ENCODE measurements around the gene KDSR. TPM values are rescaled to one million over a fixed set of nuclear protein-coding genes. Genes with fewer than 3 reads are reported as not detected.

Gene KDSR
- total RNA-seq, 5 donors from 2014 or later (not counting 1 experiment from before 2014, with no cell fraction given) = 25.2 to 69.1 (median 56.3) TPM

- Mint-ChIP-seq H3K4me3 (no peak overlapping the region), H3K9me3 (no peaks in the 10 kb centered on the region), H3K4me1 (peaks cover 0 to 50% (median 0%) of the 10 kb centered on the region in 3 donors), H3K27ac (no peak overlapping the region), H3K27me3 (no peaks in the 10 kb centered on the region), H3K36me3 (peaks cover 44% of the 10 kb centered on the region)
- Histone ChIP-seq H3K36me3 (ENCODE audit: control insufficient read depth in 2 of 2, extremely low read depth in 1 of 2, insufficient read depth in 1 of 2, low read length in 1 of 2) (peaks cover 0 to 13% of the 10 kb centered on the region in 2 donors), H3K9me3 (no peaks in the 10 kb centered on the region), H3K27ac (ENCODE audit: low read length) (peak overlapping the region; percentile 2), H3K27me3 (replicated peaks in 1 of 2; ENCODE audit: control insufficient read depth in 2 of 2, extremely low read depth in 1 of 2, insufficient read depth in 2 of 2, low read length in 1 of 2) (no peaks in the 10 kb centered on the region), H3K4me1 (ENCODE audit: control insufficient read depth in 1 of 2, extremely low read depth in 1 of 2, insufficient read depth in 2 of 2, low read length in 2 of 2) (peaks cover 31 to 64% of the 10 kb centered on the region in 2 experiments), H3K4me3 (ENCODE audit: control insufficient read depth in 1 of 2, extremely low read depth in 1 of 2, low read length in 1 of 2) (no peak overlapping the region)
- ATAC-seq (replicated peaks in 1 of 4) (no peak), DNase-seq (no peak)
- ChIA-PET CTCF (interaction anchor here (1.1 to 1.2 kb wide), 2 partner anchors 9 to 30 kb away, joined by 3 to 4 read pairs; no protein-coding TSS in a partner anchor), POLR2A (interaction anchor here (0.6 to 1.2 kb wide), 3 partner anchors 10 to 493 kb away, joined by 3 to 6 read pairs (median 4); no protein-coding TSS in a partner anchor)
- no CpG with 5 or more reads among the region's 1 CpG for WGBS (ENCODE audit: insufficient coverage)
These were observed 79.2 kb downstream of the KDSR start for GRCh38 chr18:63287691-63288220.

DNA sequence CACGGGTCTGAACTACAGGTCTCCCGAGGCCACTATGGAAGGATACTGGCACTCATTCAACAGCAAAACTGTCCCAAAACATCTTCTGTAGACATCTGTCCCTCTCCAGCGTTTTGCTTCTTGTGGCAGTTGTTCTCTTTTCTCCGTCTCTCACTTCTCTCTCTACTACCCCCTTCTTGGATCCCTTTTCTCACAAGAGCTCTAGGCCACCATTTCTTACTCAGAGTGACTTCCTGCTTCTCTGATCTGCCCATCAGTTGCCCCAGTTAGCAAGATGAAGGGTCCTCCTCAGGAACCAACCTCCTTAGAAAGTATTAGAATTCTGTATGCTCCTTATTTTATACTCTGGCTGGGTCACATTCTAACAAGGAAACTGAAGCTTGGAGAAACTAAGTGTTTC lies 80.1 kb downstream of the KDSR start:
- H3K4me1 Mint-ChIP-seq = peaks cover 0 to 46% (median 5%) of the 10 kb centered on the region in 3 donors
- ATAC-seq (replicated peaks in 1 of 4) (no peak), DNase-seq (no peak)
- no peak overlapping the region for H3K4me3 ChIP-seq (ENCODE audit: control insufficient read depth in 1 of 2, extremely low read depth in 1 of 2, low read length in 1 of 2)
- peaks cover 29 to 56% of the 10 kb centered on the region in 2 experiments for H3K4me1 ChIP-seq (ENCODE audit: control insufficient read depth in 1 of 2, extremely low read depth in 1 of 2, insufficient read depth in 2 of 2, low read length in 2 of 2)
- no peak overlapping the region for H3K27ac Mint-ChIP-seq
- H3K27me3 Mint-ChIP-seq = no peaks in the 10 kb centered on the region
- no peaks in the 10 kb centered on the region for H3K9me3 Mint-ChIP-seq
- POLR2A ChIA-PET = interaction anchor here in 1 of 2 donors (0.8 to 1.2 kb wide), 2 partner anchors 9 to 11 kb away, joined by 3 to 4 read pairs; no protein-coding TSS in a partner anchor
- peaks cover 41% of the 10 kb centered on the region for H3K36me3 Mint-ChIP-seq
- H3K27me3 ChIP-seq (replicated peaks in 1 of 2; ENCODE audit: control insufficient read depth in 2 of 2, extremely low read depth in 1 of 2, insufficient read depth in 2 of 2, low read length in 1 of 2) = no peaks in the 10 kb centered on the region
- H3K27ac ChIP-seq (ENCODE audit: low read length) = peak overlapping the region; percentile 10
- WGBS (ENCODE audit: insufficient coverage) = 77% methylated on average over 4 of the region's 4 CpGs
- no peaks in the 10 kb centered on the region for H3K9me3 ChIP-seq
- no peak overlapping the region for H3K4me3 Mint-ChIP-seq
- CTCF ChIA-PET = interaction anchor here (0.7 to 1.2 kb wide), 3 partner anchors 9 to 232 kb away, joined by 3 read pairs; no protein-coding TSS in a partner anchor
- peaks cover 0 to 13% of the 10 kb centered on the region in 2 donors for H3K36me3 ChIP-seq (ENCODE audit: control insufficient read depth in 2 of 2, extremely low read depth in 1 of 2, insufficient read depth in 1 of 2, low read length in 1 of 2)

- Mint-ChIP-seq H3K36me3 (peaks cover 41% of the 10 kb centered on the region), H3K27me3 (no peaks in the 10 kb centered on the region), H3K4me1 (peaks cover 17 to 44% (median 21%) of the 10 kb centered on the region in 3 donors), H3K27ac (peak overlapping the region; percentile 59 to 64), H3K9me3 (no peaks in the 10 kb centered on the region), H3K4me3 (peak overlapping the region in 1 of 3 donors; percentile 47)
- Histone ChIP-seq H3K36me3 (ENCODE audit: control insufficient read depth in 2 of 2, extremely low read depth in 1 of 2, insufficient read depth in 1 of 2, low read length in 1 of 2) (peaks cover 0 to 23% of the 10 kb centered on the region in 2 donors), H3K4me3 (ENCODE audit: control insufficient read depth in 1 of 2, extremely low read depth in 1 of 2, low read length in 1 of 2) (no peak overlapping the region), H3K4me1 (ENCODE audit: control insufficient read depth in 1 of 2, extremely low read depth in 1 of 2, insufficient read depth in 2 of 2, low read length in 2 of 2) (peaks cover 10 to 41% of the 10 kb centered on the region in 2 experiments), H3K27ac (ENCODE audit: low read length) (no peak overlapping the region), H3K9me3 (no peaks in the 10 kb centered on the region), H3K27me3 (replicated peaks in 1 of 2; ENCODE audit: control insufficient read depth in 2 of 2, extremely low read depth in 1 of 2, insufficient read depth in 2 of 2, low read length in 1 of 2) (no peaks in the 10 kb centered on the region)
- 83% methylated on average over 3 of the region's 14 CpGs for WGBS (ENCODE audit: insufficient coverage)
- POLR2A ChIA-PET = interaction anchor here in 1 of 2 donors (0.6 kb wide), 1 partner anchor 59 kb away, joined by 3 read pairs; no protein-coding TSS in a partner anchor
- ATAC-seq (replicated peaks in 1 of 4) = no peak
- CTCF ChIA-PET = no interaction called here
- DNase-seq = no peak
These were observed 81.9 kb downstream of the KDSR start for GRCh38 chr18:63284827-63285733.

DNA sequence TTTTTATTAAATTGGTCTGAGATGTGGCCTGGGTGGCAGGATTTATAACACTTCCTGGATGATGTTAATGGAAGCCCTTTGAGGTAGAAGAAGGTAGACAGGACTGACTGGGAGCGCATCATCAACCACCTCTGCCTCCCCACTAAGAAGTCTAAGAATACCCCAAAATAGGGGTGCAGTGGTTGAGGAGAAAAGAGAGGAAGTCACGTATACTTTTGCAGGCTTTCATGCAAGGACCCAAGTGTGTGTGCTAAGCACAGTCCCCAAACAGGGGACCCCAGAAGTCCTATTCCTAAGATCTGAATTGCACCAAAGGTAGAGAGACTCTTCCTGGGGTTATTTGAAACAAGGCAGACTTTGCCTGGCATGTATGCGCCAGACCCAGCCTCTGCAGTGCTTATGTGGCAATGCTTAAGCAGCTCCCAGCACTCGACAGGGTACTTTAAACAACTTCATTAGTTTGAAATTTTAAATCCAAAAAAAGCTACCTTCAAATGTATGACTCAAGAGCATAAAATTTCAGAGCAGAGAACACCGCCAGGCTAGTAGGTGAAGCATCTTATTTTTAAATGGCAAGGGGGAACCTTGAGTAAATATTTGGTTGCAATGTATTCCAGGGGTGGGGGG lies 82.7 kb downstream of the KDSR start:
- no peaks in the 10 kb centered on the region for H3K9me3 ChIP-seq
- ChIA-PET CTCF (no interaction called here), POLR2A (interaction anchor here (0.5 to 0.6 kb wide), 3 partner anchors 23 to 65 kb away, joined by 3 to 4 read pairs (median 3); no protein-coding TSS in a partner anchor)
- no peaks in the 10 kb centered on the region for H3K27me3 ChIP-seq (replicated peaks in 1 of 2; ENCODE audit: control insufficient read depth in 2 of 2, extremely low read depth in 1 of 2, insufficient read depth in 2 of 2, low read length in 1 of 2)
- no CpG with 5 or more reads among the region's 5 CpGs for WGBS (ENCODE audit: insufficient coverage)
- ATAC-seq (replicated peaks in 1 of 4) (no peak), DNase-seq (no peak)
- no peak overlapping the region for H3K27ac ChIP-seq (ENCODE audit: low read length)
- Mint-ChIP-seq H3K4me3 (peak overlapping the region in 1 of 3 donors; percentile 47), H3K27me3 (no peaks in the 10 kb centered on the region), H3K36me3 (peaks cover 42% of the 10 kb centered on the region), H3K9me3 (no peaks in the 10 kb centered on the region), H3K27ac (peak overlapping the region; percentile 45 to 49), H3K4me1 (peaks cover 23 to 44% (median 27%) of the 10 kb centered on the region in 3 donors)
- H3K4me3 ChIP-seq (ENCODE audit: control insufficient read depth in 1 of 2, extremely low read depth in 1 of 2, low read length in 1 of 2) = no peak overlapping the region
- peaks cover 0 to 24% of the 10 kb centered on the region in 2 donors for H3K36me3 ChIP-seq (ENCODE audit: control insufficient read depth in 2 of 2, extremely low read depth in 1 of 2, insufficient read depth in 1 of 2, low read length in 1 of 2)
- peaks cover 10 to 35% of the 10 kb centered on the region in 2 experiments for H3K4me1 ChIP-seq (ENCODE audit: control insufficient read depth in 1 of 2, extremely low read depth in 1 of 2, insufficient read depth in 2 of 2, low read length in 2 of 2)

DNA sequence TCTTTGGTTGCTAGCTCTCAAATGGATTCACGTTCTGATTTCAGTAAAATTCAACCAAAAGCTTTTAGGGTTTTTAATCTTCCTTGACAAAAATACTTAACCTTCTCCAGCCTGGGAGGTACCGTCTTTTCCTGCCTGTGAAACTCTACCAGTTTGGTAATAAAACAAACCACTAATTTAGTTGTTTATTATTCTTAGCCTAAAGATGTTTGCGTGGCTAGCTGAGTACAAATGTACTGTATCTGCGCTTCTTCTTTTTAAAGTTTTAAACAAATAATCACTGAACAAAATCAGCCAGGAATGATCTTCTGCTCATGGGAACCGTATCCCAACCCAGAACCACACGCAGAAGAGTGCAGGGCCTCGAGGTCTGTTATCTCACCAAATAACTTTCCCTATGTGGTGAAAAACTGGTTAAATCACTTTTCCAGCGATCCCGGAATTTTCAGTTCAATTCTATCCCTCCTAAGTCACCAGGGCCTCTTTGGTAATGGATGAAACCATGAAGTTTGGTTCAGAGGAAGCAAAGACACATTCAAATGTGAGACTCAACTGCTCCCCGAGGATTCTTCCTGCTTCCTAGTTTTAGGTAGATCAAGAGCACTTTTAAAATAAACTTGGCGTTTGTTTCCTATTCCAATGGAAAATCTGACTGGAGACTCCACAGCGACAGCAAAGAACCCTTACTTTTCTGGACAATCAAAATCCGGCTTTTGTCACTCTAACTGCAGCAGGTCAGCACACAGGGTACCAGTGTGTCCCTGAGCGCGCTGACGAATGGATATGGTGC lies 83.5 kb downstream of the KDSR start:
- 96% methylated on average over 5 of the region's 16 CpGs for WGBS (ENCODE audit: insufficient coverage)
- H3K4me1 ChIP-seq (ENCODE audit: control insufficient read depth in 1 of 2, extremely low read depth in 1 of 2, insufficient read depth in 2 of 2, low read length in 2 of 2) = peaks cover 4 to 35% of the 10 kb centered on the region in 2 experiments

More for the DNA sequence above, 83.5 kb downstream of the KDSR start:
- ATAC-seq (replicated peaks in 1 of 4) (no peak), DNase-seq (no peak)
- ChIA-PET POLR2A (interaction anchor here in 1 of 2 donors (0.5 kb wide), 1 partner anchor 23 kb away, joined by 3 read pairs; no protein-coding TSS in a partner anchor), CTCF (no interaction called here)
- H3K27me3 ChIP-seq (replicated peaks in 1 of 2; ENCODE audit: control insufficient read depth in 2 of 2, extremely low read depth in 1 of 2, insufficient read depth in 2 of 2, low read length in 1 of 2) = no peaks in the 10 kb centered on the region
- H3K4me1 Mint-ChIP-seq = peaks cover 31 to 51% (median 34%) of the 10 kb centered on the region in 3 donors
- H3K27ac ChIP-seq (ENCODE audit: low read length) = no peak overlapping the region
- no peaks in the 10 kb centered on the region for H3K9me3 Mint-ChIP-seq
- no peaks in the 10 kb centered on the region for H3K27me3 Mint-ChIP-seq
- no peaks in the 10 kb centered on the region for H3K9me3 ChIP-seq
- H3K27ac Mint-ChIP-seq = peak overlapping the region in 1 of 2 donors; percentile 36
- peaks cover 0 to 24% of the 10 kb centered on the region in 2 donors for H3K36me3 ChIP-seq (ENCODE audit: control insufficient read depth in 2 of 2, extremely low read depth in 1 of 2, insufficient read depth in 1 of 2, low read length in 1 of 2)
- no peak overlapping the region for H3K4me3 ChIP-seq (ENCODE audit: control insufficient read depth in 1 of 2, extremely low read depth in 1 of 2, low read length in 1 of 2)
- no peak overlapping the region for H3K4me3 Mint-ChIP-seq
- H3K36me3 Mint-ChIP-seq = peaks cover 47% of the 10 kb centered on the region
